G401 (cell line): Measurements from ENCODE around the gene TXN. TPM values are rescaled to one million over a fixed set of nuclear protein-coding genes. Genes with fewer than 3 reads are reported as not detected.

Experiments used
- DNase-seq: peaks from one replicate; pipeline ENCODE4 v3.0.0-alpha.2; 2015; ENCODE audit warnings: low spot score
- in situ Hi-C: cut with HindIII; loops from 2 replicates; pipeline ENCODE4 v1.10.0; 2016; ENCODE audit warnings: low sequenced_read_pairs, mixed read lengths
- total RNA-seq: library from RNA; depleted of rRNA; stranded (reverse); fragments of >200 nt; shearing (Covaris generic); gene quantifications from 2 replicates; pipeline ENCODE4 v1.2.3, GENCODE V29; 2014; rRNA removed

Gene TXN
- 323 and 340 TPM in 2 replicates for total RNA-seq

DNA sequence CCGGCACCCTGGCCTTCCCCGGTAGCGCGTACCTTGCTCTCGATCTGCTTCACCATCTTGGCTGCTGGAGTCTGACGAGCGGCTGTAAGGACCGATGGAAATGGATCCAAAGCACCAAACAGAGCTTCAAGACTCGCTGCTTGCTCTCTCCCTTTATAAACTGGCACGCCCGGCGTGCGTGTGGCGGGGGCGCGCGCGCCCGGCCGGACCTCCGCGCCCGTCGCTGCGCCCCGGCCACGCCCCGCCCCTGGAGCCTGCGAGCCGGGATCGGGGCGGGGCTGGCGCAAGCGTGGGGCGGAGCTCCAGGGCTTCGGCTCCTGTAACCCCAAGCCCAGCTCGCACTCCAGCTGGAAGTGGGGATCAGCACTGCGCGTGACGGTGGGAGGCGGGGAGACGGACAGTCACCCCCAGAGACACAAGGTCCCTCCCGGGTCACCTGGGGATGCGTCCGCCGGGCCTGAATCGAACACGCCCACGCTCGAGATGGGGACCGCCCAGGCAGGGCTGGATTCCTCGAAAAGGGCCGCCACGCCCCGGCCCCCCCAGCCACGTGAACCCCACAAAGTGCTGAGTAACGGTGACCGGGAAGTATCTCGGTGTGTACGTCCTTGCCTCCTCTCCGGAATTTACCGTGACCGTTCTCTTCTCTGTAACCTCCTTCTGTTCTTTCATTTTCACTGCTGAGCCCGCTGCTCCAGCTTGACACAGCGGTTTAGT, at the start of gene TXN:
TSS of gene TXN (minus strand) at position 128 of the 717 bp plus-strand sequence. CDS start at position 56, 72 bp downstream.
- peak; percentile 89 for DNase-seq
- in situ Hi-C loops, result no loop called here

DNA sequence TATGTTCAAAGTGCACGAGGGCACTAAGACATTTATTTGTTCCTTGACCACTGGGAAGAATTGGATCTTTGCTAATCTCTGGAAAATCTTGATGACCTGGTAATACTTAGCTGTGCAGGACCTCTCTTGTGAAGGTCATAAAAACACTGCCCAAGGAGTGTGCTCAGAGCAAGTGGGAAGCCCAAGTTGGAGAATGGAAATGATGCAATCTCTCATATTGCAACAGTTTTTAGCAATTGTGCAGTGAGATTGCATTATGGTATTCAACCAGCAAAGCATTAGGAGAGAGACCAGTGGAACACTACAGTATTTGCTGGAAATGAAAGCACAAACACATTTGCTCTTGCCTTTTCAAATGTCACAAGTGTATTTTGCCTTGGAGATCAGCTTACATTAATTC, 46.8 kb upstream of the TXN start:
- in situ Hi-C loops, result no loop called here
- no peak for DNase-seq

DNA sequence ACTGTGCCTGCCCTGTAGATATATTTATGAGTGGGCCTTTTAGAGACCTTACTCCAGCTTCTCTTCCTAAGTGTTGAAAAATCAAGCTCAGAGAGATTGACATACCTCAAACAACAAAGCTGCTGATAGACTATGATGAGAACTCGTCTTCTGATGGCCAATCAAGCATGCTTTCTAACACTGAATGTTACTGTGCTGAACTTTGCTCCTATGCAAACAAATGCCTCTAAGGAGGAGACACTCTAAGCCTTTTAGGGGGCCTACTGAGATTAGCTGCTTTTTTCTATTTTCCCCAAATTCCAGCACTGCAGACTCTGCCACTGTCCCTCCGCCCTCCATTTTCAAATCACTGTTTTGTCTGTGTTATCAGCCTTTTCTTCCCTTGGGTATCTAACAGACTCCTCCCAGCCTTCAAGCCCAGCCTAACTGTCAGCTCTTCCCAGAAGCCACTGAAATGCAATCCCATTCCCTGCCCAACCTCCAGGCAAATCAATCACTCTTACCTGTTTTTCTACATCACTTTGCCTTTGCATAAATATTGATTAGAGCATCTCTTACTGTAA, 41.8 kb upstream of the TXN start:
- in situ Hi-C loops, result no loop called here
- no peak for DNase-seq

DNA sequence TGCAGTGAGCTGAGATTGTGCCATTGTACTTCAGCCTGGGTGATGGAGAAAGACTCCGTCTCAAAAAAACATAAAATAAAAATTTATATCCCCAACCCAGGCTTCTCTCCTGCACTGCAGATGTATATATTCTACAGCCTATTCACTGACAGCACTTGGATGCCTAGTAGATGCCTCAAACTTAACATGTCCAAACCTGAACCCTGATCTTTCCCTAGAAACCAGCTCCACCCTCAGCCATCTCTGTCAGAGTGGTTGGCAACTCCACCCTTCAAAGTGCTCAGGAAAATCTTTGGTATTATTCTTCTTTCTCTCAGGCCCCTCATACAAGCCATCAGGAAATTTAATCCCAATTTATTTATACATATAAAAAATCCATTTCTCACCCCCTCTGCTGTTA, 36.9 kb upstream of the TXN start:
- in situ Hi-C loops, result no loop called here
- DNase-seq, result no peak

DNA sequence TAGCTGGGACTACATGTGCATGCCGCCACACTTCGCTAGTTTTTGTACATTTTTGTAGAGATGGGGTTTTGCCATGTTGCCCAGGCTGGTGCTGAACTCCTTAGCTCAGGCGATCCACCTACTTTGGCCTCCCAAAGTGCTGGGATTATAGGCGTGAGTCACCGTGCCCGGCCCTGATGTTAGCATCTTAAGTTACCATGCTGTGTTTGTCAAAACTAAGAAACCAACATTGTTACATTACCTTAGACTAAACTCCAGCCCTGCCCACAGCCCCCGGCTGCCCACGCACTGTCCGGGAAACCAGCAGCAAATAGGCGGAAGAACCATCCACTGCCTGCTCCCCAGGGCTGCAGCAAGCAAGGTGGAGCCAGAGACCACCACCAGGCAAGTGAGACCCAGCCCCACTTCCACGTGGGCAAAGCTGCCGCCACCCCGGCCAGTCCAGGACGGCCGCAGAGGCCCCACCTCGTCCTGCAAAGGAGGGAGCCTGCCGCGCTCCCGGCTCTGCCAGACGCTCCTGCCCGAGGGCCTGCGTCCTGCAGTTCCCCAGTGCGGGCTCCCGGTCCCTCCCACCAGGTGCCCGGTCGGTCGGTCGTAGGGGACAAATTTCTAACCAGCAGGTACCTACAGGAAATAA, 35.7 kb upstream of the TXN start:
- in situ Hi-C loops, result no loop called here
- no peak for DNase-seq

DNA sequence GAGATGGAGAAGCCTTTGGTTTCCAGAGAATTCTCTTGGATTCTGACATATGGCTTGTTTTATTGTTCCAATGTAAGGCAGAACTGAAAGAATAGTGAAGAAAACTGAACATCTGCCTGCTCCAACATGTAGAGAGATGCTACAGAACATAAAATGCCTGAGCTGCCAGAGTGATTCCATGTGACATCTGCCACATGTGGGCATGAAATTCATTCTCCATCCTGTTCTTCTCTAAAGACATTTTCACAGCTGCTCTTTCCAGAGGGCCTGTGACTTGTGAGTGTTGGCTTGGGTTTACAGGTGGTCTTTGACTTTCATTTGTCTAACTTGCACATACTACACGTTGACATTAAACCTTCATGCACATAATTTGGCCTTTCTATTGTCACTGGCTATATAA, 33.7 kb upstream of the TXN start:
- in situ Hi-C loops, result no loop called here
- DNase-seq, result no peak

DNA sequence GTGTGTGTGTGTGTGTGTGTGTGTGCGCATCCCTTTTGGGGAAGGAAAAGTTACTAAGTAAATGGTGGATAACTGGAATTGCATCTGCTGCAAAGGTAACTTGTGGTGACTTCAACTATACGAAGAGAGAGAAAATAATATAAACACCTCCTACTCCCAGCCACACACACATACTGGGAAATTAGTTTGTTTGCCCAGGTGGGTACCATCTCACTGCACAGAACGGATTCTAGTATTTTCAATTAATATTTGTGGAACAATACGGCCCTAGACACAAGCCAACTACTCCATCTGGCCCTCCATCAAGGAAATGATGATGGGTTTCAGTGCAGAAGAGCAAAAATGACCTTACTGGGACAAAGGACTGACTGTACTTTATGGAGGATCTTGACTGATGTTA, 32.2 kb upstream of the TXN start:
- in situ Hi-C loops, result no loop called here
- DNase-seq, result no peak

DNA sequence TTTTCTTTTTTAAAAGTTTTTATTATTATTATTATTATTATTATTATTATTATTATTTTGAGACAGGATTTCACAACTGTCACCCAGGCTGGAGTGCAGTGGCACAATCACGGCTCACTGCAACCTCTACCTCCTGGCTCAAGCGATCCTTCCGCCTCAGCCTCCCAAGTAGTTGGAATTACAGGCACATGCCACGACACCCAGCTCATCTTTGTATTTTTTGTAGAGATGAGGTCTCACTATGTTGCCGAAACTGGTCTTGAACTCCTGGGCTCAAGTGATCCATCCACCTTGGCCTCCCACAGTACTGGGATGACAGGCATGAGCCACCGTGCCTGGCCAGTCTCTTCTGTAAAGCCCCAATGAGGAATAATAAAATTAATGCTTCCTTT, 31.0 kb upstream of the TXN start:
- DNase-seq, result no peak
- in situ Hi-C loops, result no loop called here

DNA sequence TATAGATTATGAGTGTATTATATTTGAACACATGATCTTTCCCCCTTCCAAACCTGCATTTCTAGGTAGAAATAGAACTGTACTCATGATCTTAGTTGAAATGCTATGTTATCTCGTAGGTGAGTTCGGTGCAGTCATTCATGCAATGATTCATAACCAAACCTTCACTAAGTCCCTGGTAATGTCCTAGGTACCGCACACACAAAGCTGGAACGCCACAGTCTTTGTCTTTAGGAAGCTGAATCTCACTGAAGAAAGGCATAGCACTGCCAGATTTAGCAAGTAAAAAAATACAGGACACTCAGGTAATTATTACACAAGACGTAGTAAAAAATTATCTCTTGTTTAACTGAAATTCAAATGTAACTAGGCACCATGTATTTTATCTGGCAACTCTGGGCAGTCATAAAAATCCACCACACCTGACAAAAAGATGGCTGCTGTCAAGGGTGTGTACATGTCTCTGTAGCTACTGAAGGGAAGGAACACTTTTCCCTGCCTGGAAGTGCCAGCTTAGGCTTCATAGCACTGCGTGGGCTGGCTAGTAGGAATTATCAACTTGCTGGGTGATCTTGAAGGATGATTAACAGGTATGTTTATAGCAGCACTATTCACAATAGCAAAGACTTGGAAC, 28.0 kb upstream of the TXN start:
- in situ Hi-C loops, result no loop called here

DNA sequence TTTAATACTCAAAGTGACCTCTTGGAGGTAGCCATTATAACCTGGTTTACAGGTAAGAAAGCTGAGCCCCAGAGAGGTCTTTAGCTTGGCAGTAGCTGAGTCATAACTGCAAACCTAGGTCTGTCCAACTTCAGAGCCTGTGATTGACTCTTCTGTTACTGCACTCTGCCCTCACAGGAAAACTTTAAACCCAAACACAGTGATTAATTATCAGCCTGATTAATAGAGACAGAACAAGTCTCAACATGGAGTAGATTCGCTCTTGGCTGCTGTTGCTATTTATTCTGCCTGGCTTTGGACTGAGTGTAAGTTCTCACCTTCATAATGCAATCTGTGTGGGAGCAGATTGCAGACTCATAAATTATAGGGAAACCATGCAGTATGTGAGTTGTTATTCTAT, 27.4 kb upstream of the TXN start:
- in situ Hi-C loops, result no loop called here
- DNase-seq, result no peak

More for the DNA sequence above, 28.0 kb upstream of the TXN start:
- no peak for DNase-seq

DNA sequence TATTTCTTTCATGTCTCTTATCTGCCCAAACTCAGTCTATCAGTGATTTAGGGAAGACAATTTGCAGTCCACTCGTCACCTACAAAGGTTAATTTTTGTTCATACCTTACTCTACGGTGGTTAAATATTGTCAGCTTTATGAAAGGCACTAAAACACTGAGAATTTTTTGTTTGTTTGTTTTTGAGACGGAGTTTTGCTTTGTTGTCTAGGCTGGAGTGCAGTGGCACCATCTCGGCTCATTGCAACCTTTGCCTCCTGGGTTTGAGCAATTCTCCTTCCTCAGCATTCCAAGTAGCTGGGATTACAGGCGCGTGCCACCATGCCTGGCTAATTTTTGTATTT, 26.4 kb upstream of the TXN start:
- no peak for DNase-seq
- in situ Hi-C loops, result no loop called here

DNA sequence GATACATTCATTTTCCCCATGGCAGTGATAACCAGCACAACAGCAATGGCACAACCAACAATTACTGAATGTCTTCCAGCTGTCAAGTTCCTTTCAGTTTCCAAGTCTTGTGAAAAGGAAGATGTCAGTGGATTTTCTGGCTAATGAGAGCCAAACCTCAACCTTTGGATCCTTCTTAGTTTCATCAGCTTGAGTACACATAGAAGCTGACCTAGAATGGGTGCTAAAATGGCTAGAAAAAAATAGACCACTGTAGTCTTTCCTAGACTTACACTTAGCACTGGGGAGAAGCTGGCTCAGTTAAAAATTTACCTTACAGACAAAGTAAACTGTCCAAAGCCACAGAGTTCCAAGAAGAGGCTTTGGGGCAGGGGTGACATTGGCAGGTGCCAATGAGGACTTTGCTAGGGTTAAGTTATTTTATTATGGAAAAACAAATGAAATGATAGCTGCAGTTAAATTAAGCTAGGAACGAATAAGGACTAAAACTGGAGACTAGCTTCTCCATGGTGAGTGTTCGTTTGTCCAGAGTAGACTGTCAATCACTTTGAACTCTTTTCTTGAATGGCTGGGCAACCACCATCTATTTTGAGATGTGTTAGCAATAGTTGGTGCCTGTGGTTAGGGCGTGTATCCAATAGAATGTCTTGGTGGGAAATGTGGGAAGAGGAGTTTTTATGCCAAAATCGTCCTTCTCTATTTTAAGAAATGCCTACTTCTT, 25.9 kb upstream of the TXN start:
- in situ Hi-C loops, result no loop called here
- DNase-seq, result no peak

DNA sequence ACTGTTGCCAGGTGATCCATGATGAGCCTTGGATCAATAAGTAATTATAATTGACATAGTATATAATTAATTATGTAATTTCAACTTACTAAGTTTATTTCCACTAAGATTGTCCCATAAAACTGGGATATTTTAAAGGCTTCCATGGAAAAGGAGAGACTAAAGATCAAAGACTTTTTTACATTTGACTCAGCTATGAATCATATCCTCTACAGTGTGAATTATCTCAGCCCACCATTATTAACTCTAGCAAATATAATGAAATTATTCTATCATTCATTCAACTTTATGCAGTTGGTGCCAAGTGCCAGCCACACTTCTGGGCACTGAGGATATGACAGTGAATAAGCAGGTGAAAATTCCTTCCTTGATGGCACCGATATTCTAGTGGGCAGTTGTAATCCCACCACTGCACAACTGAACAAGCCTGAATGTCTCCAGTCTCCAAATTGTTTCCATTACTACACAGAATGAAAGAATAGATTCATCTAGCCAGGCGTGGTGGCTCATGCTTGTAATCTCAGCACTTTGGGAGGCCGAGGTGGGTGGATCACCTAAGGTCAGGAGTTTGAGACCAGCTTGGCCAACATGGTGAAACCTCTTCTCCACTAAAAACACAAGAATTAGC, 21.9 kb upstream of the TXN start:
- no peak for DNase-seq
- in situ Hi-C loops, result no loop called here

DNA sequence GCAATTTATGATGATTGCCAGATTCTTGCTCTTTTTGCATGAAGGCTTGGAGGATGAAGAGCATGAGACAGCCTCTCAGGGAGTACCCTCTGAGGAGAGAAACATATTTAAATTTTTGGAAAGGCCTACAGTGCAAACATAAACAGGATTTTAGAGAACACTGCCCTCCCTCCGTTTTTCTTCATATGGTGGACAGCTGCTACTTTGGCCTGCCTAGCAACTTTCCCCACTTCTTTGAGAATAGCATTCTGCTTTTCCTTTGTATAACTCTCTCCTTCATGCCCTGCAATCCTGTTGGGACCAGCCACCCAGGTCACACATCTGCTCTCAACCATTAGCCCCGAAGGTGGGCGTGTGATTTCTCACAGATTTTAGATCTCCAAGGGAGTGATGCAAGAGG, 20.5 kb upstream of the TXN start:
- no peak for DNase-seq
- in situ Hi-C loops, result no loop called here

DNA sequence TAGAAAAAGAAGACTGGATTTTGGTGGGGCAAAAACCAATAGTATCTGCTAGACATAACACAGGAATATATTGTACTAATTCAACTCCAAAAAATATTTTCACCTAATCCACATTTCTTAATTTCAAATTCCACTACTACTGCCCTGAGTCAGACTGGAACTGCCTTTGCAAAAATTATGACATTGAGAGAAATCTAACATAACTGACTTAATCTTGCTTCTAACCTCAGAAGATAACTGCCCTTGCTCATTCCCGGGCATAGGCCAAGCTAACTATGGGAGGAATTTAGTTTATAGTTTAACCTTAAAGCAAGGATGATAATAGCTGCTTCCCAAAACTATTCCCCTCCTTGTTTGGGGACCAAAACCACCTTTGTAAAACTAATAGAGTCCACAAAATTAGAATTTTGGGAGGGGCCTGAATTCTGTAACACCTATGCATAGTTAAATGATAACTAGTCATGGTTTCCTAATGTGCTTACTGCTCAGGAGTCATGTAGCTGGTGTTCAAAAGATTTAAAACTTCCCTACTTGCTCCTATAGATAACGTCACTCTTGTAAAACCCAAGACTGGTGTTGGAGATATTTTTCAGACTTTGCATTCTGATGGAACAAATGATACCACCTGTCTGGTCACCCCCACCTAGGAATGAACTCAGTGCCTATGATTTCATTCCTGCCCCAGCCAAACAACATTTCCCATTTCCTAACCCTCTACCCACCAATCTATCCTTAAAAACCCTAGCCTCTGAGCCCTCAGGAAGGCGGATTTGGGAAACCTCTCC, 14.1 kb upstream of the TXN start:
- in situ Hi-C loops, result no loop called here
- no peak for DNase-seq

DNA sequence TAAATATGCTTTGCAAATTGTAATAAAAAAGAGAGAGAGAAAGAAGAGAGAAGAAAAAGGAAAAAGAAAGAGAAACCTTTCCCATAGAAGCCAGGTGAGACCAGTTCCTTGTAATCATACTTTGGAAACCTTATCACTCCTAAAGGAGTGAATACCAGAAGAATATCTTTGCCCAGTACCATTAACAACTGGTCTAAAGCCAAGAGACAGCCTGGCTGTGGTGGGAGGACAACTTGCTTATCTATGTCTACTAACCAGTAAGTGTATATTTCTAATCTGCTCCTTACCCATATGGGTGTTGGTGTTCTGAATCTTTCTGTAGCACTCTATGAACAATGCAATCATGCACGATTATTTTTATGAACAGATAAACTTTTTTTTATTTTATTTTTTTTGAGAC, 10.5 kb upstream of the TXN start:
- no peak for DNase-seq
- in situ Hi-C loops, result no loop called here

DNA sequence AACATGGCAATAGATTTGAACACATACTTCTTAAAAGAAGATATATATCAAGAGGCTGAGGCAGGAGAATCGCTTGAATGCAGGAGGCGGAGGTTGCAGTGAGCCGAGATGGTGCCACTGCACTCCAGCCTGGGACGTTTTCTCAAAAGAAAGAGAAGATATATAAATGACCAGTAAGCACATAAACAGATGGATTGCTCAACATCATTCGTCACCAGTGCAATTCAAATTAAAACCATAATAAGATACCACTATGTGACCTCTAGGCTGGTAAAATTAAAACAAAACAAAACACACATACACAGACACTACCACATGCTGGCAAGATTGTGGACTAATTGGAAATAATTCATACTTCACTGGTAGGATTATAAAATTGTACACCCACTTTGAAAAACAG, 5.3 kb upstream of the TXN start:
- in situ Hi-C loops, result no loop called here

DNA sequence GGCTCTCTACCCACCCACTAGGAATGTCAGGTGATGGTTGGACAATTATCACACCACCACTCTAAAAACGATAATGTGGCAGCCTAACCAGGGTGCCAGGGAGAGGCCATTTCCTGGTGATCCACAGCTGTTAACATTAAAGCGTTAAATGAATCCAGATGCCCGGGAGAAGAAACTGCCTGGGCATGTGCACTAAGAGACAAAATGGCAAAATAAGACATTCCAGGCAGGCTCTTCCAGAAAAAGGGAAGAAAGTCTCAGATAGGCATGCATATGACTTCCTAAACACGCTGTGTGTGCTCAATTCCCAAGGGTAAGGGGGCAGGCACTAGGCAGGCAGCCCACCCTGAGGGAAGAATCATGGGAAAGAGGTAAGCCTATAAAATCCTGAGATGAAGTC, 4.6 kb upstream of the TXN start:
- in situ Hi-C loops, result no loop called here
- DNase-seq, result no peak

More for the DNA sequence above, 5.3 kb upstream of the TXN start:
- no peak for DNase-seq

DNA sequence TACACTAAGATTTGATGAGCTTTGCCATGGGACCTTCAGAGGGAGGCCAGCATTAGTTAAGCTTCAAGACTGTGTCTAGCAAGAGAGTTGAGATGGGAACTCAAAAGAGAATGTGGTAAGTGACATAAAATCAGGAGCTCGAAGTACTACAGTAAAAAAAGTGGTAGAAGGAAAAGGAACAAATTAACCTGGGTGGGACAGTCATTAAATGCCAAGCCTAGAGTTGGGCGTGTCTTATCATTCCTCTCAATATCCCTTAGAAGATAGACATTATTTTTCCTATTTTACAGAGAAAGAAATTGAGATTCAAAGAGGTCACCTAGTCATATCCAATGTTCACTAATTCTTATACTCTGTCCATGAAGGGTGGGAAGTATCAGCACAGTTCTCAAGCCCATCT, 3.3 kb upstream of the TXN start:
- no peak for DNase-seq
- in situ Hi-C loops, result no loop called here
